ENCODE data around the gene NBPF11.
"Not testable (repeated sequence)": the region's sequence is repeated elsewhere in the genome, so short reads cannot be mapped to it uniquely, and the experiment has no call there.

The NBPF11 gene

GRCh38 chr1:148149050-148149815 lies 2.8 kb downstream of the NBPF11 start:
- H3K27me3 Mint-ChIP-seq (ENCODE audit: low read depth) = not testable (repeated sequence)

GRCh38 chr1:148147052-148147838 lies 4.8 kb downstream of the NBPF11 start:
- not testable (repeated sequence) for H3K4me3 Mint-ChIP-seq; H3K27me3 Mint-ChIP-seq (ENCODE audit: low read depth); H3K36me3 Mint-ChIP-seq (ENCODE audit: low read depth); H3K27ac Mint-ChIP-seq; H3K4me1 Mint-ChIP-seq; H3K9me3 Mint-ChIP-seq

More at GRCh38 chr1:148149050-148149815, 2.8 kb downstream of the NBPF11 start:
- not testable (repeated sequence) for H3K36me3 Mint-ChIP-seq (ENCODE audit: low read depth); H3K27ac Mint-ChIP-seq; H3K4me3 Mint-ChIP-seq; H3K4me1 Mint-ChIP-seq; H3K9me3 Mint-ChIP-seq

GRCh38 chr1:148146191-148146997 lies 5.7 kb downstream of the NBPF11 start:
- not testable (repeated sequence) for H3K9me3 Mint-ChIP-seq; H3K27ac Mint-ChIP-seq; H3K27me3 Mint-ChIP-seq (ENCODE audit: low read depth); H3K4me1 Mint-ChIP-seq; H3K4me3 Mint-ChIP-seq; H3K36me3 Mint-ChIP-seq (ENCODE audit: low read depth)

- H3K36me3 Mint-ChIP-seq (ENCODE audit: low read depth); H3K4me3 Mint-ChIP-seq; H3K4me1 Mint-ChIP-seq; H3K27ac Mint-ChIP-seq; H3K9me3 Mint-ChIP-seq; H3K27me3 Mint-ChIP-seq (ENCODE audit: low read depth): not testable (repeated sequence)
These were observed 8.9 kb downstream of the NBPF11 start for GRCh38 chr1:148143223-148143622.

GRCh38 chr1:148141936-148142335 lies 10.1 kb downstream of the NBPF11 start:
- not testable (repeated sequence) for H3K36me3 Mint-ChIP-seq (ENCODE audit: low read depth); H3K27ac Mint-ChIP-seq; H3K4me1 Mint-ChIP-seq; H3K9me3 Mint-ChIP-seq; H3K27me3 Mint-ChIP-seq (ENCODE audit: low read depth); H3K4me3 Mint-ChIP-seq

GRCh38 chr1:148138606-148139005 lies 13.5 kb downstream of the NBPF11 start:
- not testable (repeated sequence) for H3K9me3 Mint-ChIP-seq; H3K27me3 Mint-ChIP-seq (ENCODE audit: low read depth); H3K36me3 Mint-ChIP-seq (ENCODE audit: low read depth); H3K4me1 Mint-ChIP-seq; H3K4me3 Mint-ChIP-seq; H3K27ac Mint-ChIP-seq

- not testable (repeated sequence) for H3K4me3 Mint-ChIP-seq; H3K4me1 Mint-ChIP-seq; H3K9me3 Mint-ChIP-seq; H3K27me3 Mint-ChIP-seq (ENCODE audit: low read depth)
- Mint-ChIP-seq H3K36me3 (ENCODE audit: low read depth) (peaks cover 16% of the 10 kb centered on the region), H3K27ac (peak overlapping the region in 1 of 3 experiments; percentile 35)
These were observed 29.7 kb downstream of the NBPF11 start for GRCh38 chr1:148122341-148122740.

GRCh38 chr1:148120395-148120794 lies 31.7 kb downstream of the NBPF11 start:
- not testable (repeated sequence) for H3K9me3 Mint-ChIP-seq; H3K27ac Mint-ChIP-seq; H3K36me3 Mint-ChIP-seq (ENCODE audit: low read depth); H3K27me3 Mint-ChIP-seq (ENCODE audit: low read depth); H3K4me3 Mint-ChIP-seq; H3K4me1 Mint-ChIP-seq
- peak in 2 of 3 experiments; percentile 18 to 26 for TF ChIP-seq CTCF (IDR thresholded peaks at IDR 0.05; ENCODE audit: unreplicated experiment in 3 of 3)

- not testable (repeated sequence) for H3K27ac Mint-ChIP-seq; H3K9me3 Mint-ChIP-seq; H3K27me3 Mint-ChIP-seq (ENCODE audit: low read depth); H3K4me3 Mint-ChIP-seq; H3K36me3 Mint-ChIP-seq (ENCODE audit: low read depth); H3K4me1 Mint-ChIP-seq
These were observed 56.3 kb downstream of the NBPF11 start for GRCh38 chr1:148095732-148096131.

- not testable (repeated sequence) for H3K27ac Mint-ChIP-seq; H3K36me3 Mint-ChIP-seq (ENCODE audit: low read depth); H3K27me3 Mint-ChIP-seq (ENCODE audit: low read depth); H3K4me3 Mint-ChIP-seq; H3K9me3 Mint-ChIP-seq; H3K4me1 Mint-ChIP-seq
These were observed 65.9 kb downstream of the NBPF11 start for GRCh38 chr1:148086196-148086595.

- H3K4me1 Mint-ChIP-seq; H3K9me3 Mint-ChIP-seq; H3K36me3 Mint-ChIP-seq (ENCODE audit: low read depth); H3K27me3 Mint-ChIP-seq (ENCODE audit: low read depth); H3K4me3 Mint-ChIP-seq; H3K27ac Mint-ChIP-seq: not testable (repeated sequence)
These were observed 70.9 kb downstream of the NBPF11 start for GRCh38 chr1:148081205-148081604.

GRCh38 chr1:148078632-148079519 lies 73.2 kb downstream of the NBPF11 start:
- not testable (repeated sequence) for H3K4me3 Mint-ChIP-seq; H3K9me3 Mint-ChIP-seq; H3K27ac Mint-ChIP-seq; H3K4me1 Mint-ChIP-seq; H3K36me3 Mint-ChIP-seq (ENCODE audit: low read depth); H3K27me3 Mint-ChIP-seq (ENCODE audit: low read depth)

- H3K4me1 Mint-ChIP-seq; H3K36me3 Mint-ChIP-seq (ENCODE audit: low read depth); H3K4me3 Mint-ChIP-seq; H3K27ac Mint-ChIP-seq; H3K27me3 Mint-ChIP-seq (ENCODE audit: low read depth); H3K9me3 Mint-ChIP-seq: not testable (repeated sequence)
These were observed 74.0 kb downstream of the NBPF11 start for GRCh38 chr1:148078090-148078489.

Data from nephron (organoid).